ENCODE results near the gene CAMK1D.

The CAMK1D gene

GRCh38 chr10:12602521-12602920 lies 253.2 kb downstream of the CAMK1D start:
- no peak for DNase-seq

- DNase-seq: no peak
Measured at GRCh38 chr10:12603766-12604470, 254.6 kb downstream of the CAMK1D start.

GRCh38 chr10:12605580-12606405 lies 256.4 kb downstream of the CAMK1D start:
- DNase-seq: peak; percentile 13 to 52

- DNase-seq: no peak
Measured at GRCh38 chr10:12606461-12606860, 257.1 kb downstream of the CAMK1D start.

- no peak for DNase-seq
Measured at GRCh38 chr10:12608761-12609160, 259.4 kb downstream of the CAMK1D start.

GRCh38 chr10:12609435-12609834 lies 260.1 kb downstream of the CAMK1D start:
- DNase-seq: no peak

- no peak for DNase-seq
Measured at GRCh38 chr10:12613136-12613535, 263.8 kb downstream of the CAMK1D start.

GRCh38 chr10:12614177-12614995 lies 265.0 kb downstream of the CAMK1D start:
- DNase-seq: no peak

GRCh38 chr10:12615296-12616220 lies 266.2 kb downstream of the CAMK1D start:
- no peak for DNase-seq

- DNase-seq: no peak
Measured at GRCh38 chr10:12617191-12618175, 268.1 kb downstream of the CAMK1D start.

GRCh38 chr10:12622016-12622415 lies 272.7 kb downstream of the CAMK1D start:
- DNase-seq: no peak

GRCh38 chr10:12622691-12623090 lies 273.3 kb downstream of the CAMK1D start:
- no peak for DNase-seq

GRCh38 chr10:12625393-12626023 lies 276.2 kb downstream of the CAMK1D start:
- no peak for DNase-seq

GRCh38 chr10:12628153-12628552 lies 278.8 kb downstream of the CAMK1D start:
- DNase-seq: no peak

GRCh38 chr10:12628964-12629766 lies 279.8 kb downstream of the CAMK1D start:
- DNase-seq: no peak

- DNase-seq: no peak
Measured at GRCh38 chr10:12629767-12630165, 280.4 kb downstream of the CAMK1D start.

- DNase-seq: no peak
Measured at GRCh38 chr10:12631216-12631615, 281.9 kb downstream of the CAMK1D start.

- no peak for DNase-seq
Measured at GRCh38 chr10:12631787-12632562, 282.6 kb downstream of the CAMK1D start.
